GM12874 (cell line): ENCODE results near the gene KCTD7.

Source experiments
- TF ChIP-seq, protein P1 (sequence below): IDR thresholded peaks from 2 replicates; pipeline ENCODE4 v1.5.1; 2011; ENCODE audit warnings: low read depth, mild to moderate bottlenecking, control low read depth, low read length, moderate library complexity; ENCODE audit not compliant: insufficient read depth

KCTD7 gene

DNA sequence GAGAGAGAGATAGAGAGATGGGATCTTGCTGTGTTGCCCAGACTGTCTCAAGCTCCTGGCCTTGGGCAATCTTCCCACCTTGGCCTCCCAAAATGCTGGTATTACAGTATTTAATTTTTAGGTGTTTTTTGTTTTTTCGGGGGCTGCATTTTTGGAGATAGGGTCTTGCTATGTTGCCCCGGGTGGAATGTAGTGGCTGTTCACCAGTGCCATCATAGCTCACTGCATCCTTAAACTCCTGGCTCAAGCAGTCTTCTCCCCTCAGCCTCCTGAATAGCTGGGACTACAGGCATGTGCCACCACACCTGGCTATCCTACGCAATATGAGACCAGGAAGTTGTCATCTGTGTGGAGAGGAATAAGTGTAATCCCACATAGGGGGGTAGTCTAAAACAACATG lies 42.4 kb downstream of the KCTD7 start:
- TF ChIP-seq, protein P1, sequence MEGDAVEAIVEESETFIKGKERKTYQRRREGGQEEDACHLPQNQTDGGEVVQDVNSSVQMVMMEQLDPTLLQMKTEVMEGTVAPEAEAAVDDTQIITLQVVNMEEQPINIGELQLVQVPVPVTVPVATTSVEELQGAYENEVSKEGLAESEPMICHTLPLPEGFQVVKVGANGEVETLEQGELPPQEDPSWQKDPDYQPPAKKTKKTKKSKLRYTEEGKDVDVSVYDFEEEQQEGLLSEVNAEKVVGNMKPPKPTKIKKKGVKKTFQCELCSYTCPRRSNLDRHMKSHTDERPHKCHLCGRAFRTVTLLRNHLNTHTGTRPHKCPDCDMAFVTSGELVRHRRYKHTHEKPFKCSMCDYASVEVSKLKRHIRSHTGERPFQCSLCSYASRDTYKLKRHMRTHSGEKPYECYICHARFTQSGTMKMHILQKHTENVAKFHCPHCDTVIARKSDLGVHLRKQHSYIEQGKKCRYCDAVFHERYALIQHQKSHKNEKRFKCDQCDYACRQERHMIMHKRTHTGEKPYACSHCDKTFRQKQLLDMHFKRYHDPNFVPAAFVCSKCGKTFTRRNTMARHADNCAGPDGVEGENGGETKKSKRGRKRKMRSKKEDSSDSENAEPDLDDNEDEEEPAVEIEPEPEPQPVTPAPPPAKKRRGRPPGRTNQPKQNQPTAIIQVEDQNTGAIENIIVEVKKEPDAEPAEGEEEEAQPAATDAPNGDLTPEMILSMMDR = no peak

GRCh38 chr7:66679633-66680244 lies 51.1 kb downstream of the KCTD7 start:
- TF ChIP-seq, protein P1 = no peak

- TF ChIP-seq, protein P1 = no peak
Observed at GRCh38 chr7:66681491-66682349, 53.0 kb downstream of the KCTD7 start.

DNA sequence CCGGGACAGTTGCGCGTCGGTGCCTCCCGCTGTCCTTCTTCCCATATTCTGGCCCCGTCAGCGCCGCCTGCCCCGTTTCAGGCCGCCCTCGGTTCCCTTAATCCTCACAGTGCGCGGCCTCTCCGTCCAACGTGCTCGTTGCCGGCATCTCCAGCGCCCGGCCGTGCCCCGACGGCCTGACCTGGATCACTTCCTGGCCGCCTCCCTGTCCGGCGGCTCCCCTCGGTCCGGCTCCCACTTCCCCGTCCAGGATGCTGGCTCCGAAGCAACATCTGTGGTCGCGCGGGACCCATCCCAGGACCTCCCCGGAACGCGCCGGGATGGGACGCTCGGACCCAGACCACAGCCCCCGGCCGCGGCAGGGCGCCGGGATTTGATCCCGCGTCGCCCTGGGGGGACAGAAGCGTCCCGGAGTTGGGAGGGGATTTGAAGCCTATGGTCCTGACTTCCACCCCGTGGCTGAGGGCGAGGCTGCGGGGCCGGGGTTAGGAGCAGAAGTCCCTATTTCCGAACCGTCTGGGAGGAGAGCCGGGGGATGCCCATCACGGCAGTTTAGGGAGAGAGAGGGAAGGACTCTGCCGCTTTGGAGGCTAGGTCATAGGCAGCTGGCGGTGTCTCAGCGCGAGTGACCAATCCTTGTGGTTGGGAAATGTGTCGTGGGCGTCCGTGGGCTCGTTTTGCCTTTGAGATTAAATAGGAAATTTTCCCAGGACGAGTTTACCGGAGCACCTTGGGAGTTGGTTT lies 53.8 kb downstream of the KCTD7 start:
- TF ChIP-seq, protein P1 = no peak

DNA sequence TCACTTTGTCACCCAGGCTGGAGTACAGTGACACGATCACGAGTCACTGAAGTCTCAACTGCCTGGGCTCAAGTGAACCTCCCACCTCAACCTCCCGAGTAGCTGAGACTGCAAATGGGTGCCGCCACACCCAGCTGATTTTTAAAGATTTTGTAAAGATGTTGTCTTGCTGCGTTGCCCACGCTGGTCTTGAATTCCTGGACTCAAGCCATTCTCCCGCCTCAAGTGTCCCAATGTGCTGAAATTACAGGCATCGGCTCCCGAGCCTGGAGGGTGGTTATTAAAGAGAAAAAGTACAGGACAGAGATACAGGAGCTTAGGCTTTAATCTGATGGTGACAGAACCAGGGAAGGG lies 55.1 kb downstream of the KCTD7 start:
- TF ChIP-seq, protein P1 = no peak

GRCh38 chr7:66687186-66687585 lies 58.5 kb downstream of the KCTD7 start:
- TF ChIP-seq, protein P1 = no peak

DNA sequence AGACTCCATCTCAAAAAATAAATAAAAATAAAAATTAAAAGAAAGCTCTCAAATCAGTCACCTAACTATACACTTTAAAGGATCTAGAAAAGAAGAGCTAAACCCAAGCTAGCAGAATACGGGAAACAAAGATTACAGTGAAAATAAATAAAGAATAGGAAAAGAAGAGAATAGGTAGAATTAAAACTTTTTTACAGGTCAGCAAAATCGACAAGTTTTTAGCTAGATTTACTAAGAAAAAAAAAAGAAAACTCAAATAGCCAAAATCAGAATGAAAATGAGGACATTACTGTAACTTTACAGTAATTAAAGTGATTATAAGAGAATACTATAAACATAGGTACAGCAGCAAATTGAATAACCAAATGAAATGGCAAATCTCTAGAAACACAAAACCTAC lies 60.4 kb downstream of the KCTD7 start:
- TF ChIP-seq, protein P1 = no peak
